Measurements from ENCODE around the gene PCNX3.

DNA sequence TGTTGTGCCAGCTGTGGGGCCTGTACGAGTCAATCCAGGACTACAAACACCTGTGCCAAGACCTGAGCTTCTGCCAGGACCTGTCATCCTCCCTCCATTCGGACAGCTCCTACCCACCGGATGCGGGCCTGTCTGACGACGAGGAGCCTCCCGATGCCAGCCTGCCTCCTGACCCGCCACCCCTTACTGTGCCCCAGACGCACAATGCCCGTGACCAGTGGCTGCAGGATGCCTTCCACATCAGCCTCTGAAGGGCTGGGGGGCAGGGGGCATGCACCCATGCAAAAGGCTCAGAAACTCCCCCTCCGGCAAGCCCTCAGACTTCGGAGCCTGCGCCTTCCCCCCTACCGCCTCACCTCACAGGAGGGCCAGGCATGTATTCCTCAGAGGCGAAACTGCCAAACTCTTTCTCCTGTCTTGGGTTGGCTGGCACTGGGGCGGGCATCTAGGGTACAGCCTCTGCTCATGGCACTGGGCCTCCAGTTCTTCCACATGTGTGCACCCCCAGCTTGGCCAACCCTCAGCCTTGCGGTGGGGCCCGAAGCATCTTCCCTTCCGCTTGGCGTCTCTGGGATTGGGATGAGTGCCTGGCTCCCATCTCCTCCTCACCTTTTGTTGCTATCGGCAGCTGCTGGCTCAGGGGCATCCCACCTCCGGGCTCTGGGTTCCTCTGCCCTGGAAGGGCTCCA is 42.0 kb upstream of the PCNX3 start:
- TF ChIP-seq, protein P1, sequence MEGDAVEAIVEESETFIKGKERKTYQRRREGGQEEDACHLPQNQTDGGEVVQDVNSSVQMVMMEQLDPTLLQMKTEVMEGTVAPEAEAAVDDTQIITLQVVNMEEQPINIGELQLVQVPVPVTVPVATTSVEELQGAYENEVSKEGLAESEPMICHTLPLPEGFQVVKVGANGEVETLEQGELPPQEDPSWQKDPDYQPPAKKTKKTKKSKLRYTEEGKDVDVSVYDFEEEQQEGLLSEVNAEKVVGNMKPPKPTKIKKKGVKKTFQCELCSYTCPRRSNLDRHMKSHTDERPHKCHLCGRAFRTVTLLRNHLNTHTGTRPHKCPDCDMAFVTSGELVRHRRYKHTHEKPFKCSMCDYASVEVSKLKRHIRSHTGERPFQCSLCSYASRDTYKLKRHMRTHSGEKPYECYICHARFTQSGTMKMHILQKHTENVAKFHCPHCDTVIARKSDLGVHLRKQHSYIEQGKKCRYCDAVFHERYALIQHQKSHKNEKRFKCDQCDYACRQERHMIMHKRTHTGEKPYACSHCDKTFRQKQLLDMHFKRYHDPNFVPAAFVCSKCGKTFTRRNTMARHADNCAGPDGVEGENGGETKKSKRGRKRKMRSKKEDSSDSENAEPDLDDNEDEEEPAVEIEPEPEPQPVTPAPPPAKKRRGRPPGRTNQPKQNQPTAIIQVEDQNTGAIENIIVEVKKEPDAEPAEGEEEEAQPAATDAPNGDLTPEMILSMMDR (IDR thresholded peaks at IDR 0.05) = no peak
- TF ChIP-seq POLR2A (IDR thresholded peaks at IDR 0.05) = no peak
